ENCODE data around the gene P2RY6.
"Not testable (repeated sequence)": the region's sequence is repeated elsewhere in the genome, so short reads cannot be mapped to it uniquely, and the experiment has no call there.

The P2RY6 gene, protein sequence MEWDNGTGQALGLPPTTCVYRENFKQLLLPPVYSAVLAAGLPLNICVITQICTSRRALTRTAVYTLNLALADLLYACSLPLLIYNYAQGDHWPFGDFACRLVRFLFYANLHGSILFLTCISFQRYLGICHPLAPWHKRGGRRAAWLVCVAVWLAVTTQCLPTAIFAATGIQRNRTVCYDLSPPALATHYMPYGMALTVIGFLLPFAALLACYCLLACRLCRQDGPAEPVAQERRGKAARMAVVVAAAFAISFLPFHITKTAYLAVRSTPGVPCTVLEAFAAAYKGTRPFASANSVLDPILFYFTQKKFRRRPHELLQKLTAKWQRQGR

DNA sequence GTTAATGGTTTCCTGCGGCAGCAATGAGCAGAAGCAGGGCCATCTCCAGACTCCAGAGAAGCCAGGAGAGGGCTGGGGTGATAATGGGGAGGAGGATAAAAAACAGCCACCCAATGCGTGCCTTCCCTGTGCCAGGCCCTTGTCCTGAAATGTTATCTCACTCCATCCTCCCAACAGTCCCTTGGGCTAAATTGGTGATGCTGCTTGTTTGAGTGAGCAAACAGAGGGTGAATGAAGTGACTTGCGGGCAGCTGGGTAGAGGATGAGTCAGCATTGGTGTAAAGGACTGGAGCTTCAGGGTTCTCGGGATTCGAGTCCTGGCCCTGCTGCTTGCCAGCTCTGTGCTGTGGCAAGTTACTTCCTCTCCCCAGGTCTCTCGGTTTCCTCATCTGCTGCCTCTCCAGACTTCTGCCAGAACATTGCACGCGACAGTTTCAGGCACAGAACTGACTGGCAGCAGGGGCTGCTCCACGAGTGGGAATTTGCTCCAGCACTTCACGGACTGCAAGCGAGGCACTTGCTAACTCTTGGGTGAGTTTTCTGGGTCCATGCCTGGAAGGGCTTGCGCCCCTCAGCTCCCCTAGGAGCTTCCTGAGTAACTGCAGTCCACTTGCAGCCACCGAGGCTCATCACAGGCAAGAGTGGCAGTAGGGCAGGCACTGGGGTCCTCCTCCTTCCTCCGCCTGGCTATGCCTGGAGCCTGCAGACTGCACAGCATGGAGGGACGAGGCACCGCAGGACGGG, at the start of gene P2RY6:
TSS of gene P2RY6 (plus strand) at position 403 of the 744 bp plus-strand sequence. CDS start 24,181 bp downstream, outside the sequence.
- no peak for DNase-seq

DNA sequence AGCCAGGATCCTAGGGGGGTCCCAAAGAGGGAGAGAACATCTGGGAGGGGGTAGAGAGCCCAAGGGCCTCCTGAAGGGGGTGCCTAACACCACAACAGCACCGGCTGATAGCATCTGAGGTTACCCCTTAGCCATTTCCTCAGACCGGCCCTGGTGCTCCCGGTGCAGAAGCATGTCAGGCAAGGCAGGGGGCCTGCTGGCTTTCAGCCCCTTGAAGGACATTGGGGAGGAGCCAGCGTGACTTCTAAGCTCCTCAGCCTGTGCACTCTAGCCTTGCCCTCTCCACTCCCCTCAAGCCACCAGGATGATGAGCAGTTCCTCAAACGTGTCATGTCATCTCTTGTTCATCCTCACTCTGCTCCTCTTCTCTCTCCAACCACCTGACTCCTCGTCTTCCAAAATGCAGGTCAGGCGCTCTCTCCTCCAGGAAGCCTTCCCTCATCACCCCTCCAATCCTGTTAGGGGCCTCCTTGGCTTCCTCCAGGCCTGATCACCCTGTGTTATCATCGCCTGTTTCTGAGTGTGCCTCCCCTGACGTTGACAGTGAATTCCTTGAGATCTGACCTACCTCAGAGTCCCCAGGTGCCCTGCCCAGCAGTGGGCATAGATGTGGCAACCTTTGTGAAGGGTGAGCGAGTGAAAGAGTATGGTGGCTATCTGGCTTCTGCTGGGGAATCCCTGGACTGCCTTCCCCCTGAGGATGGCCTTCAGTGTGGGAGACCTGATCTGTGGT, 48.0 kb upstream of the P2RY6 start:
- DNase-seq: no peak

- DNase-seq: no peak
These were observed 47.0 kb upstream of the P2RY6 start for GRCh38 chr11:73225001-73225686.

GRCh38 chr11:73225851-73226250, 46.3 kb upstream of the P2RY6 start:
- DNase-seq: no peak

- DNase-seq: no peak
These were observed 45.7 kb upstream of the P2RY6 start for GRCh38 chr11:73226297-73227006.

- no peak for DNase-seq
These were observed 44.4 kb upstream of the P2RY6 start for GRCh38 chr11:73227571-73228211.

GRCh38 chr11:73228268-73229134, 43.6 kb upstream of the P2RY6 start:
- DNase-seq: no peak

GRCh38 chr11:73229321-73229895, 42.7 kb upstream of the P2RY6 start:
- DNase-seq: no peak

- DNase-seq: no peak
These were observed 42.0 kb upstream of the P2RY6 start for GRCh38 chr11:73229896-73230875.

DNA sequence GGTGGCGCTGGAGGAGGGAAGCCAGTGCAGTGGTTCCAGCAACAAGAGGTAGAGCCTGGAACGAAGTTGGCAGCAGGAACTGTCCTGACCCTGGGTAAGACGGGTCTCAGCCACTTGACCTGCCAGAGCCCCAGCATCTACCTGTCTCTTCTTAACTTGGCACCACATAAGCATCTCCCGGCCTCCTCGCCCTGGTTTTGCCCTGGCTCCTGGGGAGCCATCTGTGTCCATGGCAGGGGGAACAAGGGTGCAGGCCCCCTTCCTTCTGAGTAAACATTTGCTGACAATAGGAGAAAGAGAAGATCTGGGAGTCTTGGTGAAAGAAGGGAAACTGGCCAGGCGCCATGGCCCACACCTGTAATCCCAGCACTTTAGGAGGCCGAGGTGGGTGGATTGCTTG, 41.2 kb upstream of the P2RY6 start:
- DNase-seq: no peak

GRCh38 chr11:73232487-73232886, 39.7 kb upstream of the P2RY6 start:
- not testable (repeated sequence) for DNase-seq

- DNase-seq: no peak
These were observed 38.9 kb upstream of the P2RY6 start for GRCh38 chr11:73233211-73233610.

DNA sequence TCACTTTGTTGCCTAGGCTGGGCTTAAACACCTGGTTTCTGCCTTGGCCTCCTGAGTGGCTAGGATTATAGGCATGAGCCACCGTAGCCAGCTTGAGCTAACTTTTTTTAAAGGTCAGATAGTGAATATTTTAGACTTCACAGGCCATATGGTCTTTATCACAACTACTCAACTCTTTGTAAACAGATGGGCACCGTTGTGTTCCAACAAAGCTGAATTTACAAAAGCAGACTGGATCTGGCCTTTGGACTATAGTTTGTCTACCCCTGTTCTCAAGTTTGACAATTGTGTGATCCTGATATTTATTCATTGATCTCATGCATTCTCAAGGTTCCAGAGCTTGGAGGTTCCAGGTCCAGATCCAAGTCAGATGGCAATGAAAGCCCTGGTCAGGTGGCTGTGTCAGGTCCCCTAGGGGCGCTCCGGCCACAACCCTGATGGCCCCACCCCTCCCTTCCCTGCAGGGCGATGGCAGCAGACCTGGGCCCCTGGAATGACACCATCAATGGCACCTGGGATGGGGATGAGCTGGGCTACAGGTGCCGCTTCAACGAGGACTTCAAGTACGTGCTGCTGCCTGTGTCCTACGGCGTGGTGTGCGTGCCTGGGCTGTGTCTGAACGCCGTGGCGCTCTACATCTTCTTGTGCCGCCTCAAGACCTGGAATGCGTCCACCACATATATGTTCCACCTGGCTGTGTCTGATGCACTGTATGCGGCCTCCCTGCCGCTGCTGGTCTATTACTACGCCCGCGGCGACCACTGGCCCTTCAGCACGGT, 38.3 kb upstream of the P2RY6 start:
- no peak for DNase-seq

- no peak for DNase-seq
These were observed 37.5 kb upstream of the P2RY6 start for GRCh38 chr11:73234471-73235181.

DNA sequence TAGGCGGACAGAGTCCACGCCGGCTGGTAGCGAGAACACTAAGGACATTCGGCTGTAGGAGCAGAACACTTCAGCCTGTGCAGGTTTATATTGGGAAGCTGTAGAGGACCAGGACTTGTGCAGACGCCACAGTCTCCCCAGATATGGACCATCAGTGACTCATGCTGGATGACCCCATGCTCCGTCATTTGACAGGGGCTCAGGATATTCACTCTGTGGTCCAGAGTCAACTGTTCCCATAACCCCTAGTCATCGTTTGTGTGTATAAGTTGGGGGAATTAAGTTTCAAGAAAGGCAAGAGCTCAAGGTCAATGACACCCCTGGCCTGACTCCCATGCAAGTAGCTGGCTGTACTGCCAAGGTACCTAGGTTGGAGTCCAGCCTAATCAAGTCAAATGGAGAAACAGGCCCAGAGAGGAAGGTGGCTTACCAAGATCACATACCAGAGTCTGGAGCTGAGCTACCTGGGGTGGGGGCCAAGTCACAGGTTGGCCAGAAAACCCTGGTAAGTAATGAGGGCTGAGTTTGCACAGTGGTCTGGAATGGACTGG, 36.8 kb upstream of the P2RY6 start:
- DNase-seq: no peak

GRCh38 chr11:73236205-73236765, 35.9 kb upstream of the P2RY6 start:
- no peak for DNase-seq

GRCh38 chr11:73236854-73237253, 35.3 kb upstream of the P2RY6 start:
- DNase-seq: no peak
